NCI-H1417 (cell line): ENCODE measurements around the gene TMC8.
"Not testable (repeated sequence)": the region's sequence is repeated elsewhere in the genome, so short reads cannot be mapped to it uniquely, and the experiment has no call there.

Experiments
- DNase-seq, 3 experiments: peaks; one replicate each; lab custom pipeline; 2025; lab: John Stamatoyannopoulos, UW

Gene TMC8

DNA sequence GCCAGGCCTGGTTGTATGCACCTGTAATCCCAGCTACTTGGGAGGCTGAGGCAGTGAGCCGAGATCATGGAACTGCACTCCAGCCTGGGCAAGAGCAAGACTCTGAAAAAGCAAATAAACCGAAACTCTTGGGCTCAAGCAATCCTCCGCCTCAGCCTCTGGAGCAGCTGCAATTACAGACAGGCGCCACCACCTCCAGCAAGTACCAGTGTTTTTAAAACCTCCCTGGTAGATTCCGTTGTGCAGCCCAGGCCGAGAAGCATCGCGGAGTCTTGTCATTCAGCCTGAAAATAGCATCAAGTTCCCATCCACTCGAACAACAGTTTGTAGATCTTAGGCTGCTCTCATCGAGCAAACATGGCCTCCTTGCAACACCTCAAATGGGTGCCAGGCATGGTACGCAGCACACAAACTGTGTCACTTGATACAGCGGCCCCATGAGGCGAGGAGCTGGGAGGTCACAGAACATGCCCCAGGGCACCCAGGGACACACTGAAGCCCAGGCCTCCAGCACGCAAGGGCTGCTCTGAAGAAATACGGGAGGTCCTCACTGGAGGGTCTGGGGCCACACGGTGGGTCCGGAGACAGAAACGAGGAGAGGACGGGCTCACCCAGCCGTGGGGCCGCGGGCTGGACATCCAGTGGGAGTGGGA is 20.1 kb upstream of the TMC8 start:
- DNase-seq: no peak

DNA sequence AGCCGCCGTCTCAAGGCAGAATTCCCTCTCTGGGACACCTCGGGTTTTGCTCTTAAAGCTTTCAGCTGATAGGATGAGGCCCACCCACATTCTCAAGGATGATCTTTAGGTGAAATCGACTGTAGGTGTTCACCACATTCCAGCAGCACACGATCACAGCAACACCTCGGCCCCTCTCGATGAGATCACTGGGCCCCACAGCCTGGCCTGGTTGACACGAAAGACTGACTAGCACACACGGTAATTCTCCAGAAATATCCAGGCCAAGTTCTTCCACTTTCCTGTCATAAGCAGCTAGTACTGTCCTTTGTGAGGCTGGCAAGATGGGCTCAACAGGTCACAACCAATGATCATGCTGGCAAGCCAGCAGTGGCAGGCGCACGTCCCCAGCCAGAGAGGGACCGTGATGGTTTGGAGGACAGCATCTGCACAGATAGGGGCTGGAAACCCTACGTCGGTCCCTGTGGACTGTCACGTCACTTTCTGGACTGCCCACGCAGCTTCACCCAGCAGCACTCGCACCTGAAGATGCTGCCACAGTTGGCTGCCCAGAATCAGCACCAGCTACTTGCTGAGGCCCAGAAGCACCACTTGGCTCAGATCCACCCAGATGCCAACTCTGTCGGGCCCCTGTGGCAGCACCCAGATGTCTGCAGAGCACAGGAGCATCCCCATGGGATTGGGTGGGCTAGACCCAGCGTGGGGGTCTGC is 19.4 kb upstream of the TMC8 start:
- DNase-seq: no peak

DNA sequence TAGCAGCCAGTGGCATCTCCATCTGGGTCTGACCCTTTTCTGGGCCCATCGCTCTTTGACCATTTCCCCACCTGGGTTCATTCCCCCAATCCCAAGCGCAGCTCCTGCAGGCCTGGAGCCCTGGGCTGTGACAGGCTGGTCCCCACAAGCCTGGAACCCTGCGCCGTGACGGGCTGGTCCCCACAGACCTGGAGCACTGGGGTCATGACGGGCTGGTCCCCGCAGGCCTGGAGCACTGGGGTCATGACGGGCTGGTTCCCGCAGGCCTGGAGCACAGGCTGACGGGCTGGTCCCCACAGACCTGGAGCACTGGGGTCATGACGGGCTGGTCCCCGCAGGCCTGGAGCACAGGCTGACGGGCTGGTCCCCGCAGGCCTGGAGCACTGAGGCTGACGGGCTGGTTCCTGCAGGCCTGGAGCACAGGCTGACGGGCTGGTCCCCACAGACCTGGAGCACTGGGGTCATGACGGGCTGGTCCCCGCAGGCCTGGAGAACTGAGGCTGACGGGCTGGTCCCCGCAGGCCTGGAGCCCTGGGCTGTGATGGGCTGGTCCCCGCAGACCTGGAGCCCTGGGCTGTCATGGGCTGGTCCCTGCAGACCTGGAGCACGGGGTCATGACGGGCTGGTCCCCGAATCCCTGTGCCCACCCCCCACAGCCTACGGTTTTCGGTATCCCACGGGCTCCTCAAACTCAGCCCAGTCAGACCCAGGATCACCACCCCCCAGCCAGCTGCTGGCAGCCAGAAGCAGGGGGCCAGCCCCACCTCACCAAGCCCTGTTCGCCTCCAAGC is 18.6 kb upstream of the TMC8 start:
- DNase-seq: no peak

DNA sequence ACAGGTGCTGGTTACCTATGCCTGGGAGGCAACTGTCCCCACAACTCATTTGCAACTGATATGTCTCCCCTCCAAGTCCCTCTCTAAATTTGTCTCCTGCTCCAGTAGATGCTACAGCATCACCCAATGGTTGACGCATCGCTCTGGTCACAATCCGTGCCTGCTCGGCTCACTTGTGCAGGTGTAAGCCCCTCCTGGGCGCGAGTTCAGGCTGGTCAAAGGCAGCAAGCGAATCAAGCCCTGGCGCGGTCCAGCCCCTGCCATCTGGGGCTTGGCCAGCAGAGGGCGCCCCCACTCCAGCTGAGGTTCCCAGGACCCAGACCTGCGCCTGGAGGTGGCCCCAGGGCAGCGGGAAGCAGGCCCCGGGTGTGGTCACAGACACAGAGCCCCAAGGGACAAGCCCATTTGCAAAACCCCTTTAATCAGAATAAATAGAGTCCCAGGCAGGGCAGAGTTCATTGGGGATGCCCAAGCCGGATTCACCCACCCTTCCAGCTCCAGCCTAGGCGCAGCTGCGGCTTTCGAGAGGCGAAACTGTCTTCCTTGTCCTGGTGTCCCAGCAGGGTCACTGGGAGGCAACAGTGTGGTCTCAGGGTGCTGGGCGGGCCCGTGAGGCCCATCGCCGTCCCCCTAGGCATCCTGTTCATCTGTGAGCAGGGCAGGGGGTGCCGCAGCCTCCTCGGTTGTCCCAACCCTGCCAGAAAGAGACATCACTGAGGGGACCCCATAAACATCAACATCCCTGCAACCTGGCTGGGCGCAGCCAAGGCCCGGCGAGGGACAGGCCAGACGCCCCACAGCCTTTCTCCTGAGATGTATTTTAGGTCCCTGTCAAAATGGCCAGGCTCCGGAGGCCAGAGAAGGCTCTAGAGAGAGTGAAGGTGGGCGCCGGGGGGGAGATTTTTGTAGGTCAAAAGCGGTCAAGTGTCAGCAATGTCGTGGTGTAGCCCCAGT is 17.8 kb upstream of the TMC8 start:
- DNase-seq: peak; percentile 42 to 66 (median 55)

DNA sequence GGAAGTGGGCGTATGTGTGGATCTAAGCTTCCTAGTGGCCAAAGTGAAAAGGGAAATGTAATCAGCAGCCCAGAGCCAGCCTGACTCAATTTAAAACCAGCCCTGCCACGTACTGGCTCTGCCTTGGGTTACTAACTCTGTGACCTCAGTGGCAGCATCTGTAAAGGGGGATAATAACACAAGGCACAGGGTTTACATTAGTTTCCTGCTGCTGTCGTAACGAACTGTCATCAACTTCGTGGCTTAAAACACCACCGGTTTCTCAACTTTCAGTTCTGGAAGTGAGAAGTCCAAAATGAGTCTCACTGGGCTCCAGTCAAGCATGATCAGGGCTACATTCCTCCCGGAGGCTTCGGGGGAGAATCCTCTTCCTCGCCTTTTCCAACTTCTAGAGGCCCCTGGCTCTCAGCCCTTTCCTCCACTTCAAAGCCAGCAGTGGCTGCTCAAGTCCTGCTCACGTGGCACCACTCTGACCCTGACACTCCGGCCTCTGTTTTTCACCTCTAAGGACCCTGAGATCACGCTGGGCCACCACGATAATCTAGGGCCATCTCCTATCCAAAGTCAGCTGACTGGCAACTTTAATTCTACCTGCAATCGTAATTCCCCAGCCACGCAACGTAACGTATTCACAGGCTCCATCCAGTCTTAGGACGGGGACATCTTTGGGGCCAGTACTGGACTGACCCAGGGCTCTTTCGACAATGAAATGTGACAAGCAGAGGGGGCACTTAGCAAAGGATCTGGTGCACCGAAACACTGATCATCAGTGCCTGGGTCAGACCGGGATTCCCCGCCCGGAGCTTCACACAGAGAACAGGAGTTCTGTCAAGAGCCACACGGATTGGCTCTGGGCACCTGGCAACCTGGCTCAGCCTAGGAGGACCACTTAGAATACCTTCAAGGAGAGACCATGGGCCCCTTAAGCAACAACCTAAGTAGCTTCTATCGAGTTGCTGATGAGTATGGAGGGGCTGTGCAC is 16.5 kb upstream of the TMC8 start:
- no peak for DNase-seq

DNA sequence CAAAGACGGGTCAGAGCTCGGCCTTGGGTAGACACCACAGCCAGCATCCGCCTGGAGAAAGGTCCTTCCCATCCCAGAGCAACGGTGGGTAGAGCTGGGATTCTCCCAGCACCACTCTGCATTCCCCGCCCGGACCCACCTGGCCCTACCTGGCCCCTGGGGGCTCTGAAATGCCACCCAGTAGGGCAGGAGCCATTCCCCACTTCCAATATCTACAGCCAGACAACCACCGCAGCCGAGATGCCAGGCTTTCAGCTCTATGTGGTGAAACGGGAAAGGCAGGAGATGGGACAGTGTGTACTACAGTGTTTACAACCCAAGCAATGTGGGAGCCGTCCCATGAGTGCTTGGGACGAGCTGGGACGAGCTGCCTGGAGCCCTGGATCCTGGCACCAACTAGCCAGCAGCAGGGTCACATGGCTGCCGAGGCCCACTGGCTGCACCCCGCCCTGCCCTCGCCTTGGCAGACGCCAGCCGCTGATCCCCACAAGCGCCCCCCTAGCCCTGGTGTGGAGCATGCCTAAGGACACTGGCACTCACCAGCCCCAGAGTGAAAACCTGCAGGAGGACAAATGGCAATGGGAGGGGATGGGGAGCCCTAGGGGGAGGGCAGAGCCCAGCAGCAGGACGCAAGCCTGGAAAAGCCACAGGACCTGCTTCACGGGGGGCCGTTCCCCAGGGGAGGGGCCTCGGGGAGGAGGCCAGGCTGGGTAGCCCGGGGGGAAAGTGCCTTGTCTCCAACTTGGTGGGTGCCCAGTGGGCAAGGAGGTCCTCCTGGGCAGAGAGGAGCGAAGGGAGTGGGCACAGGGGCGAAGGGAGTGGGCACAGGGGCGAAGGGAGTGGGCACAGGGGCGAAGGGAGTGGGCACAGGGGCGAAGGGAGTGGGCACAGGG is 15.5 kb upstream of the TMC8 start:
- no peak for DNase-seq

DNA sequence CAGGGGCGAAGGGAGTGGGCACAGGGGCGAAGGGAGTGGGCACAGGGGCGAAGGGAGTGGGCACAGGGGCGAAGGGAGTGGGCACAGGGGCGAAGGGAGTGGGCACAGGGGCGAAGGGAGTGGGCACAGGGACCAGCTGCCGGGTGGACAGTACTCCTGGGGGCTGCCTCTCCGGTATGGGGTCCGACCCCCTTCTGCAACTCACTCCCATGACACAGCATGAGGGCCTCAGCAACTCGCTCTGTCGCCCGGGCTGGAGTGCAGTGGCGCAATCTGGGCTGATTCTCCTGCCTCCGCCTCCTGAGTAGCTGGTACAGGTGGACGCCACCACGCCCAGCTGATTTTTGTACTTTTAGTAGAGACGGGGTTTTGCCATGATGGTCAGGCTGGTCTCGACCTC is 14.8 kb upstream of the TMC8 start:
- not testable (repeated sequence) for DNase-seq

DNA sequence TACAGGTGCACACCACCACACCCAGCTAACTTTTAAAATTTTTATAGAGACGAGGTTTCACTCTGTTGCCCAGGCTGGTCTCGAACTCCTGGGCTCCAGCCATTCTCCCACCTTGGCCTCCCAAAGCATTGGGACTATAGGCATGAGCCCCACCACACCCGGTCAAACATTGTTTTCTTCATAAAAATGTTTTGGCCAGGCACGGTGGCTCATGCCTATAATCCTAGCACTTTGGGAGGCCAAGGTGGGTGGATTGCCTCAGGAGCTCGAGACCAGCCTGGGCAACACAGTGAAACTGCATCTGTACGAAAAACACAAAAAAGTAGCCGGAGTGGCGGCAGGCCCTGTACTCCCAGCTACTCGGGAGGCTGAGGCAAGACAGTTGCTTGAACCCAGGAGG is 14.2 kb upstream of the TMC8 start:
- DNase-seq: no peak

DNA sequence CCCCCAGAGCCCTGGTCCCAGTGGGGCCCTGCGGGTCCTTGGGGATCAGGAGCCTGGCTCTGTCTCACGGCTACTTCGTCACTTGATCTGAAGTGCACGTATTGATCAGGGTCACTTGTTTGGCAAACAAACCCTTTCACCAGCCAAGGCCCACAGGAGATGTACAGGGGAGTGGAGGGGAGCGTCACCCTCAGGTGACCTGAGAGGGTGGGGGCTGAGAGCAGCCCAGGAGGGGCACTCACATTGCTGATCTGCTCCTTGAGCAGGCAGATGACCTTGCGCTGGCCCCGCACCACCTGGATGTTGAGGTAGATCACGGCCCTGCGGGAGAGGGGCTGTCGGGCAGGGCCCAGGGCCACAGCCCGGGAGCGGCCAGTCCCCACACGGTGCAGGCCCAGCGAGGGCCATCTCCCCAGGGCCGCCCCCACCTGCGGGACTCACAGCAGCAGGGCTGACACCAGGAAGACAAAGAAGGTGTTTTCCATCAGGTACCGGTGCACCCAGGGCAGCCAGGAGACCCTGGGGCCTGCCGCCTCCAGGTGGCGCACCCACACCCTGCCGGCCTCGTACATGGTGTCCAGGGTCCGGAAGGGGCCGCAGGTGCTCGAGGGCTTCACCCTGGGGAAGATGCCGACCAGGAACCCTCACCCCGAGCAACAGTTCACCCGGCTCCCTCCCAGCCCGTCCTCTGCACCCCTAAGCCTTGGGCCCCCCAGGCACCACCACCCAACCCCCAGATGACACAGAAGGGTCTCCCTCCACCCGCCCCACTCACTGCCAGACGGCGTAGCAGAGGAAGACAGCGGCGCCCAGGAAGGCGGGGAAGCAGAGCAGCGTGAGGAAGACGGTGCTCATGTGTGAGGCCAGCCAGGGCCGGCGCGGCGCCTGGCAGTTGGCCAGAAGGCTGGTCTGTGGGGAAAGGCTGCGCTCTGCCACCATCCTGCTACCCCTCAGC is 13.3 kb upstream of the TMC8 start:
- DNase-seq: peak; percentile 16 to 80 (median 72)

DNA sequence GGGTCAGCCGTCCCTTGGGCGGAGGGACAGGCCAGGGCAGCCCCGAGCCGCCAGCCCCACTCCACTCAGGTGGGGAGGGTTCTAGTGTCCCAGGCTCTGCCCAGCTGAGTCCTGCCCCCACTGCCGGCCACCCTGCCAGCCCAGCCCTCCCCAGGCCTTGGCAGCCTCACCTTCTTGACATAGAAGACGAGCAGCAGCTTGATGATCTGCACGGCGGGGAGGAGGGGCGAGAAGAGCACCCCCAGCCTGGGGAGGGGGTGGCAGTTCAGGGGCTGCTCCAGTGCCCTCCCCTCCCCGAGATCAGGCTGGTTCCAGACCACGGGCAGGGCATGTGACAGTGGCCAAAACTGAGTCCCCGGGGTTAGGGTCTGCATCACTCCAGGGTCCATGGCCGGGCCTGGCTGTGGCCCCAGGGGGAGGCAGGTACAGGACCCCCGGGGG is 11.8 kb upstream of the TMC8 start:
- DNase-seq: no peak

DNA sequence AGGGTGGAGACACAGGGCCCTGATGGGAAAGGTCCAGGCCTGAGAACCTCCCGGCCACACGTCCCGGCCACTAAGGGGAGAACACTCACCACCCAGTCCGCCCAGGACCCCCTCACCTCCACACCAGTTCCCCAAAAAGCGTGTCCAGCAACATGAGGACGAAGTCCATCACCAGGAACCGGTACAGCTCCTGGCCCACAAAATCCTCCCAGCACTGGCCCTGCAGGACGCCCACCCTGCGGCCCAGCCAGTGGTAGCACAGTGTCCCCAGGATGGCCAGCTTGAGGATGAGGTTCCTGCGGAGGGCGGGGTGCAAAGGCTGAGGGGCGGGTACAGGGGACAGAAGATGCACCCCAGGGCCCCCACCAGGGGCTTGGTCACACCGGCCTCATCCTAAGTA is 10.0 kb upstream of the TMC8 start:
- no peak for DNase-seq

DNA sequence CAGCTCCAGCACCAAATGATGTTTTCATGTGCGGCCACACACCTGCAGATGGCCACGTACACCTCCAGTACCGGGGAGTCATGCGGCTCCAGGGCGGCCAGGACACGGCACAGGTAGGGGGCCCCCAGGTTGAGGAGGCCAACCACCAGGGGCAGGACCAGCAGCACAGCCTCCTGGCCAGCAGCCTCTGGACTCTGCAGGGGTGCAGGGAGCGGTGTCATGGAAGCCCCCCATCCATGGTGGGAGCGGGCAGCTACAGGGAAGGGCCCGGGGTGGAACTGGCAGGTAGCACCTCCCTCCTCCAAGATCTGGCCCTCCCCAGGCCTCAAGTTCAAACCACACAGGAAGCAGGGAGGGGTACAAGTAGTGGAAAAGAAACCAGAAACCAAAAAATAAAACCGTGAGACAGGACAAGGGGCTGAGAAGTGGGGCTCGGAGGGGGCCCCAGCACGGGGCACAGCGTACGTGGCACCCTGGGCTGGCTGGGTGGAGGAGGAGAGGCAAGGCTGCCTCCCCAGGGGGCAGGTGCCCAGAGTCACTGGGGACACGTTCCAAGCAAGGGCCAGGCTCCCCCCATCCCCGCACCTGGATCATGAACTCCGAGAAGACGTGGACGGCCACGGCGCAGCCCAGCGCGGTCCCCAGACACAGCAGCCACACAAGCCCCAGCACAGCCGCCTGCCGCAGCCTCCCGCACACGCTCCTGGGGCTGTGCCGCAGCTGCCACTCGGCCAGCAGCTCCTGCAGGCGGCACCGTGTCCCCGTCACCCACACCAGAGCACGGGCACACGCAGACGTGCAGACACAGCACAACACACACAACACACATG is 9.4 kb upstream of the TMC8 start:
- DNase-seq: no peak

DNA sequence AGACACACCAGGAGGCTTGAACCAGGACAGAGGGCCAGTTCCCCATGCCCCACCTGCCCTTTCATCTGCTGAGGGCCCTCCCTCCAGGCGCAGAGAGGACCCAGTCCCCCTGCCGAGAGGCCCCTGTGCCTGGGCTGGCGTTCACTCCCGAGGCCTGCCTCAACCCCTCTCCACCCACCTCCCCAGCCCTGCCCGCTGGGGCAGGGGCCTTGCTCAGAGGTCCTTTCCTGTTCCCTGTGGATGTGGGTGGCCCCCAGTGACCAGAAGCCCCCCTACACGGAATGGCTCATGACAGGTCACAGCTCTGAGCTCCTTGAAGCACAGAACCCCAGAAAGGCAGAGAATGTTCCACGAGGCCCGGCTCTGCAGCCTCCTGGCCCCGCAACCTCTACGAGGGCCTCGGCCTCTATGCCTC is 8.8 kb upstream of the TMC8 start:
- DNase-seq: no peak

DNA sequence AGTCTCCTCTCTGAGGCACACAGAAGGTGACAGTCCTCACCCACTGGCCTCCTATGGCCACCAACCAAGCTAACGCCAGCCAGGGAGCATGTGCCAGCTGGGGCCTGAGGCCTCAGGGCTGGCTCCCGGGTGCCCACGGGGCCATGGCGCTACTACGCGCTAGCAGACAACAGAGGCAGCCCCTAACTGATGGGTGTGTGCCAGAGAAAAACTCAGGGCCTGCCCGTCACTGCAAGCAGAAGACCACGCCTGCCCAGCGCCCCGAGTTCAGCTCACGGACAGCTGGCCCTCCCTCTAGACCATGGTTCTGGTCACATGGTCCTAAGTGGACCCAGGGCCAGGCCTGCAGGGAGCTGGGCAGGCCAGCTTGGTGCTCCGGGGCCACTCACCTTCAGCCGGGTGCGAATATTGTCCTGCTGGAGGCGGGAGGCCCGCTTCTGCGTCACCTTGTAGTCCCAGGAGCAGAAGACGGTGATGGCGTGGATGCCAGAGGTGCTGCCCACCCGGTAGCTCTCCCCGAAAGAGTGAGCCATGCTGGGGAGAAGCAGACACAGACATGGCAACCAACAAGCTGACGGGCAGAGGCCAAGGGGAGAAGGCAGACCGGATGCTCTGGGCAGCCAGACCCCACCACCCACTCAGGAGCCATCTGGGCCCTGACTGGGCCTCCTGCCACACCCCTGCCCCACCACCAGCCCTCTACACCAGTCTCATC is 8.2 kb upstream of the TMC8 start:
- no peak for DNase-seq

DNA sequence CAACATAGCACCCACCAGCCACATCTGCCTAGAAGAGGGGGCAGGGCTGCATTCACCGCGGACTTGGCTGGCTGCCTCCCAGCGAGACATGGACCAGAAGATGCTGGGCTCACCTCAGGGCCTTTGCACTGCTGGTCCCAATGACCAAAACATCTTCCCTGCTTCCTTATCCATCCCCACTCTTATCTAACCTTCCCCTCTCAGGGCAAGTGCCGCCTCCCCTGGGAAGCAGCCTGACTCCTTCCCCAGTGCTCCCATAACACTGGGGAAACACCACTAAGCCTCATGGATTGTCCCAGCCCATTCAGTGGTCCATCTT is 7.7 kb upstream of the TMC8 start:
- DNase-seq: no peak

DNA sequence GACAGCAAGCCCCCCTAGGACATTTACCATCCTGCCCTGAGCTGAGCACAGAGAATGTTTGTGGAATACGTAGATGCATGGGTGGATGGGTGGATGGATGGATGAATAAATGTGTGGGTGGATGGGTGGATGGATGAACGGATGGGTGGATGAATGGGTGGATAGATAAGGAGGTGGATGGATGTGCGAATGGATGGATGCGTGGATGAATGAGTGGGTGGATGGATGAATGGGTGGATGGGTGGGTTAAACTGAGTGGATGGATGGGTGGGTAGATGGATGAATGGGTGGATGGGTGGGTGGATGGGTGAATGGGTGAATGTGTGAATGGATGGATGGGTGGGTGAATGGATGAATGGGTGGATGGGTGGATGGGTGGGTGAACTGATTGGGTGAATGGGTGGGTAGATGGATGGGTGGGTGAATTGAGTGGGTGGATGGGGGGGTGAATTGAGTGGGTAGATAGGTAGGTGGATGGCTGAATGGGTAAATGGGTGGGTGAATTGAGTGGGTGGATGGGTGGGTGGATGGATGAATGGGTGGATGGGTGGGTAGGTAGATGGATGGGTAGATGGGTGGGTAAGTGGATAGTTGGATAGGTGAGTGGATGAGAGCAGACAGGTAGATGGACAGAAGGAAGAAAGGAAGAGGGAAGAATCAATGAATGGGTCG is 7.2 kb upstream of the TMC8 start:
- DNase-seq: no peak
